Esophagus (tissue), 2 donors: ENCODE measurements around the gene NBEA. TPM values are rescaled to one million over a fixed set of nuclear protein-coding genes. Genes with fewer than 3 reads are reported as not detected.
A peak's percentile ranks its signal among the peaks of the same experiment; 100 is the strongest.

ENCODE experiments used
- H3K27ac ChIP-seq, 2 donors: one replicate each; pipeline ENCODE4 v1.5.1; 2013; ENCODE audit warnings: low read depth in 2 of 2, mild to moderate bottlenecking in 2 of 2, inconsistent platforms in 1 of 2, low read length in 1 of 2, moderate library complexity in 1 of 2
- H3K27me3 ChIP-seq, 2 donors: one replicate each; pipeline ENCODE4 v1.6.1; 2013; ENCODE audit warnings: low read length in 2 of 2, control low read depth in 1 of 2, mild to moderate bottlenecking in 1 of 2; ENCODE audit not compliant: insufficient read depth in 2 of 2, control insufficient read depth in 1 of 2
- H3K36me3 ChIP-seq, 2 donors: one replicate each; pipeline ENCODE4 v1.6.1; 2013; ENCODE audit warnings: low read length in 1 of 2; ENCODE audit not compliant: control insufficient read depth in 2 of 2, insufficient read depth in 2 of 2
- H3K4me1 ChIP-seq, 2 donors: one replicate each; pipeline ENCODE4 v1.6.1; 2013; ENCODE audit warnings: low read length in 1 of 2; ENCODE audit not compliant: control insufficient read depth in 2 of 2, insufficient read depth in 2 of 2
- H3K4me3 ChIP-seq, 2 donors: one replicate each; pipeline ENCODE4 v1.5.1; 2013; ENCODE audit warnings: low read length in 2 of 2, mild to moderate bottlenecking in 2 of 2, low read depth in 1 of 2, moderate library complexity in 1 of 2
- H3K9me3 ChIP-seq, 2 donors: one replicate each; pipeline ENCODE4 v1.6.1; 2013; ENCODE audit warnings: mild to moderate bottlenecking in 2 of 2, low read depth in 1 of 2, low read length in 1 of 2, moderate library complexity in 1 of 2; ENCODE audit not compliant: control insufficient read depth in 2 of 2, insufficient read depth in 1 of 2
- WGBS, 2 donors: extraction: QIAGEN DNeasy Blood & Tissue Kit; methylation state at CpG; one replicate each; pipeline ENCODE4 v1.1.7; 2013; 5-methylcytosine and 5-hydroxymethylcytosine counted together
- polyA plus RNA-seq, 2 donors: library from polyadenylated mRNA; stranded (reverse); fragments of 200-250 nt; gene quantifications; one replicate each; pipeline ENCODE4 v1.2.3, GENCODE V29; 2013
- donor health status: healthy with polysubstance abuse.
- donor health status: Bipolar disorder and iron deficiency.

NBEA gene
- polyA plus RNA-seq, 2 donors: 0.51 to 1.6 TPM

DNA sequence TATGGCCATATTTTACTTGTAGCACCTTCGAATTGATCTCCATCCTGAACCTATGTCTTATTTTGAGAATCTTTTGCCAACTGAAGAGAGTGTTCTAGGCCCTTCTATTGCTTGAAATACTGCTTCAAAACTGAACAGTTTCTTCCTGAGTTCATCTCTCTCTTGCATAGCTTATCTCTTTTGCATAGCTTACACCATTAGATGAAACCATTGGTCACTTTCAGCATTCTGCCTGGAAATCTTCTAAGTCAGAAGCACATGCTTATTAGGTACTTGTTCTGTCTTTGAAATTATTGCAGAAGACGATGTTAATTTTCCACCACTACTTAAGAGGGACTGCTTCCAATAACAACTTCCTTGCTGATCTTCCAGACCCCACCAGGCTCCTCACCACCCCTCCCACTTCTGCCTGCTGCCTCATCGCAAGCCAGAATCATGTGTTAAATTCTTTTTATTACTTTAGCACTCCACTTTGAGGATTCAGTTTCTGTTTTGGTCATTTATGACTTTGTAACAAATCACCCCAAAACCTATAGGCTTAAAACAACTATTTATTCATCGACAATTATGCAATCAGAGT is 656.8 kb downstream of the NBEA start:
- Histone ChIP-seq H3K36me3 (no peaks in the 10 kb centered on the region), H3K9me3 (no peaks in the 10 kb centered on the region), H3K27me3 (no peaks in the 10 kb centered on the region), H3K4me3 (no peak overlapping the region), H3K4me1 (no peaks in the 10 kb centered on the region), H3K27ac (peak overlapping the region in 1 of 2 donors; percentile 45)
- WGBS, 2 donors: 52 to 58% methylated on average over 4 of the region's 4 CpGs

DNA sequence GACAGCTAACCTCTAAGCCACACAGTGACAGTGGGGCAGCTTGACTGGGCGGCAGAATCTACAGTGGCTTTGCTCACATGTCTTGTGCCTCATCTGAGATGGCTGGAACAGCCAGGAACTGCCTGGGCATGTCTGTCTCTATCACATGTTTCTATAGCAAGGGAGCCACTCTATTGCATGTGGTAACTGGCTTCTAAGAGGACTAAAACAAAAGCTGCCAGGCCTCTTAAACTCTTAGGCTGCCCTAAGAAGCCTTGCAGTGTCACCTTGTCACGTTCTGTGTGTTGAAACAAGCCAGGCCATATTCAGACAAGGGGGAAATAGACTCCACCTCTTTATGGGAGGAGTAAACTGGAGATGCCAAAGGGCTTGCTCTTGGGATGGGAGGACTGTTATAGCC is 657.3 kb downstream of the NBEA start:
- WGBS, 2 donors: 41 to 59% methylated on average over 2 of the region's 2 CpGs
- no peak overlapping the region for H3K27ac ChIP-seq

DNA sequence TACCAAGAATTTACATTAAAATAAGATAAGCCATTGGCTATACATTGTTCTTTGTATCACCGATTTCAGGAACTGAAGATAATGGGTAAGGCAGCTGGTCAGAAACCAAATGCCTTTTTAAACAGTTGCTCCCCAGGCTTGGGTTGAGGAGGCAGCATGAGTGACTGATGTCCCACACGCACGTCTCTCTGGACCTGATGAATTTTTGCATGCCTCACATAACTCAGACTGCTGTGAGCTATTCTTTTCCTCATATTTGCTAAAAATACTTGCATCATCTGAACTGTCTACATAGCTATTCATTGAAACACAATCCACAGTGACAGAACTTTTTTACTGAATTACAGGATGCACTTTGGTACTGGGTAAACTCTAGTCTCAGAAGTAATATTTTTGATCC is 658.1 kb downstream of the NBEA start:
- no peak overlapping the region for H3K27ac ChIP-seq
- no peaks in the 10 kb centered on the region for H3K4me1 ChIP-seq
- H3K27me3 ChIP-seq: no peaks in the 10 kb centered on the region
- H3K36me3 ChIP-seq: no peaks in the 10 kb centered on the region
- no peak overlapping the region for H3K4me3 ChIP-seq
- 85 to 86% methylated on average over 3 of the region's 3 CpGs for WGBS, 2 donors
- H3K9me3 ChIP-seq: no peaks in the 10 kb centered on the region

More for the DNA sequence above, 657.3 kb downstream of the NBEA start:
- Histone ChIP-seq H3K27me3 (no peaks in the 10 kb centered on the region), H3K9me3 (no peaks in the 10 kb centered on the region), H3K4me1 (no peaks in the 10 kb centered on the region), H3K36me3 (no peaks in the 10 kb centered on the region), H3K4me3 (no peak overlapping the region)

DNA sequence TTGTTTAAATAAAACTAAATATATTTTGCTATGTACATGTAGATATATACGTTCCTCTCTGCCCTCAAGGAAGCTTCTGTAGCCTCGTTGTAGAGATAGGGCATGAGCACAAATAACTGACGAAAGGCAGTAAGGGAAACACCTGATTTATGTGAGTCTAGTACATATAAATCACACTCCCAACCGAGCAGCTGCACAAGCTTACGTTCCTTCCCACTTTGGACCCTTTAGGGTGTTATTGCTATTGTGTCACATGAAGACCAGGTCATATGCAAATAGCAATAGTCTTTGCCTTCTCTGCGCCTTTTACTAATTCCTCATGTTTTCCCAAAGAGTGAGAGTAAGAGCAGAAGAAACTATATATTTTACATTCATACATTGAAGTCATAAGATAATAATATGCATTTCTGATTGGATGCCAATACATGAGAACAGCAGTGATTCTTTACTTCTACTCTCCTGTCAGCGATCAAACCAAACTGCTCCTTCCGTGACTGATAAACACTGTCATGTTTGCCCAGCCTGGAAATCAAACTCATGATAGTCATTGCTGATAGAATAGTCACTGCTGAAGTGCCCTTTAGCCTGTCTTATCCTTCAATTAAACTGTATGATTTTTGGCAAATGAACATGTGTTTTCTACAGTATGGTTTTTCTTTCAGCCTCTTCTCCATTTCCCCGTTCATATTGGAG is 661.7 kb downstream of the NBEA start:
- Histone ChIP-seq H3K9me3 (no peaks in the 10 kb centered on the region), H3K27ac (no peak overlapping the region), H3K36me3 (no peaks in the 10 kb centered on the region), H3K4me3 (no peak overlapping the region), H3K4me1 (no peaks in the 10 kb centered on the region), H3K27me3 (no peaks in the 10 kb centered on the region)
- 85 to 89% methylated on average over 9 of the region's 9 CpGs for WGBS, 2 donors

DNA sequence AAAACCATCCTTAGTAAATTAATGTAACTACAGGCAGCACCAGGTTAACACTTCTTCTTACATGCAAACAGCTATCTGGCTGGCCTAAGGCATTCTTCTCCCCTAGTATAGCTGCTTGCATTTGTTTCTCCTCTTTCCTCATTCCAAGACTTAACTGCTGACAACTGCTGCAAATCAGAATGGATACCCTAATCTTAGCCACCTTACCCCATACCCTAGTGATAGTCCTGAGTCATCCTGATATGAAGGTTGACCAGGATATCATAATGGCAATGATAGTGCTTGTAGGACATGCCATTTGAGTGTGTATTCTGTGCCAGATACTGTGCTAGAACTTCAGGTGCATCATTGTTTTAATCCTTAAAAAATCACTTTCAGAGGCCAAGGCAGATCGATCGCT is 672.6 kb downstream of the NBEA start:
- Histone ChIP-seq H3K36me3 (no peaks in the 10 kb centered on the region), H3K27me3 (no peaks in the 10 kb centered on the region), H3K4me1 (no peaks in the 10 kb centered on the region), H3K9me3 (no peaks in the 10 kb centered on the region), H3K4me3 (no peak overlapping the region), H3K27ac (no peak overlapping the region)
- 95 to 100% methylated on average over 2 of the region's 2 CpGs for WGBS, 2 donors

DNA sequence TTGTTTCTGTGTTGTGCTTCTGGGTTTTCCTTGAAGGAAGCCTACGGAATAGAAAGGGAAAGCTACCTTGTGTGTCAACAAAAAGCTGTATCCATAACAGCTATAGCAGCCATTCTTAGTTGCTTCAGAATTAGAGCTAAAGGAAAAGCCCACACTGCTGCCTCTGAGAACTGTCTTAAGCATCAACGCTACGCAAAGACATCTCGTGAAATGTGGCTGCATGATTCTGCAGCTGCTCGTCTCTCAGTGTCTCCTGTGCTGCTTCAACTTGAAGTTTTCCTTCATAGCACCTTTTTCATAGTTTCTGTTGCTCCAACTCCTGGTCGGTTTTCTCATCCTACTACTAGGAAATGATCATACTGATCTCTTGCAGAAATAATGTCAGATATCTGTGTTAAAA is 675.4 kb downstream of the NBEA start:
- WGBS, 2 donors: 74 to 80% methylated on average over 6 of the region's 6 CpGs
- H3K4me1 ChIP-seq: no peaks in the 10 kb centered on the region
- no peaks in the 10 kb centered on the region for H3K36me3 ChIP-seq
- no peak overlapping the region for H3K27ac ChIP-seq
- no peaks in the 10 kb centered on the region for H3K27me3 ChIP-seq
- no peak overlapping the region for H3K4me3 ChIP-seq
- no peaks in the 10 kb centered on the region for H3K9me3 ChIP-seq

DNA sequence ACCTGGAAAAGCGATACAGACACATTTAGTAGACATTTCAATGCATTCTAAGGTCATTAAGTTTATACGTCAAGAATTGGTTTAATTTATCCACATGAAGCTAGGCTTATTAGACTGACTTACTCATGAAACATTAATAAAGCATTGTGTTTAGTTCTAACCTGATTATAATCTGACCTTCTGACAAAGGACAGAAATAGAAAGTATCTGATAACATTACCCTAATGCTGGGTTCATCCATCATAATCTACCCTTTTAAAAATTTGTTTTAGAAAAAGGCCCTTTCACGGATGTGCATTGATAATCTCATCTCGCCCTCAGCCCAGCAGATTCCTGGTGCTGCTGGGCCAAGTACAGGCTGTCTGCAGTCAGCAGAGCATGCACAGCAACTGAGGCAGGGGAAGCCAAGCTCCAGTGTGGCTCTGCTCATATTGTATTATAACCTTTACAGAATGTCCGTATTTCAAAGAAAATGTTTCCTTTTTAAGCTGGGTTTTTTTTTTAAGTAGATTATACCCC is 676.6 kb downstream of the NBEA start:
- WGBS, 2 donors: 77 to 83% methylated on average over 5 of the region's 5 CpGs
- Histone ChIP-seq H3K4me1 (no peaks in the 10 kb centered on the region), H3K36me3 (no peaks in the 10 kb centered on the region), H3K9me3 (no peaks in the 10 kb centered on the region), H3K4me3 (no peak overlapping the region), H3K27me3 (no peaks in the 10 kb centered on the region), H3K27ac (no peak overlapping the region)

DNA sequence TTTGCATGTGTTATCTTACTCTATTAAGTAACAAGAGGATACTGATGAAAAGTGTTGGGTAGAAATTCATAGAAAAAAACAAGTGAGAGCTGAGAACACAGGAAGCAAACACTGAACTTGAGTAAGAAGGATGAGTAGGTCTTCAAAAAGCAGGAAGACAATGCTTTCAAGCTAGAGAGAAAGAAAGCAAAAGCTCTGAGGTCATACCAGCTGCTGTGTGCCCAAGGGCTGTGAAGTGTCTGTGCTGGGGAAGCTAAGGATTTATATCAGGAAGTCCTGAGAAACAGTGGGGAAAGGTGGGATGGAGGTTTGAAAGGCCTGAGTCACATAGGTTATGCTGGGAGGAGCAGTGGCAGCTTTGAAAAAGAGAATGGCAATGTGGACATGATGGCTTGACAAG is 679.9 kb downstream of the NBEA start:
- H3K27me3 ChIP-seq: no peaks in the 10 kb centered on the region
- H3K36me3 ChIP-seq: no peaks in the 10 kb centered on the region
- H3K9me3 ChIP-seq: no peaks in the 10 kb centered on the region
- H3K4me1 ChIP-seq: no peaks in the 10 kb centered on the region
- H3K27ac ChIP-seq: no peak overlapping the region
- H3K4me3 ChIP-seq: no peak overlapping the region

DNA sequence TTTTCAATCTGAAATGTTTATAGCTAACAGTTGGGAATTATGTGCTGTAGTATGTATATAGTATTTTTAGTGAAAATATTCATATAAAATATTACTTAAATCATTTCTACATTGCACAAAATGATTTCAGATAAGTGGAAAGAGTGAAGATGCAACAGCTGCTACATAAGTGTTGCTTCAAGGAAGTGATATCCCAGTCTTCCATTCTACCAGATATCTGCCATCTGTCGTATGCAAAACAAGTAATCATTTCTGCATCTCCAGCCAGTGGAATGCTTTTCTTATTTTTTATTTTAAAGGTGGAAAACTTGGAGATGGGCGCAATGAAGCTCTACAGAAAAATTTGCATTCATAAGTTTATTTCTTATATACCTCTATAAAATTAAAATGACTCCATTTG is 687.0 kb downstream of the NBEA start:
- Histone ChIP-seq H3K4me3 (no peak overlapping the region), H3K4me1 (no peaks in the 10 kb centered on the region), H3K36me3 (no peaks in the 10 kb centered on the region), H3K27me3 (no peaks in the 10 kb centered on the region), H3K27ac (no peak overlapping the region), H3K9me3 (no peaks in the 10 kb centered on the region)
- 88 to 94% methylated on average over 2 of the region's 2 CpGs for WGBS, 2 donors
